Stimulated activated CD8-positive, alpha-beta memory T cell treated with anti-CD3 and anti-CD28 coated beads, Interleukin-7, amount 100 ng/mL, for 4 hours (primary cell): ENCODE measurements around the gene DPEP1.
"Not testable (repeated sequence)": the region's sequence is repeated elsewhere in the genome, so short reads cannot be mapped to it uniquely, and the experiment has no call there.

ENCODE experiments used
- DNase-seq, 2 donors: peaks; one replicate each; pipeline ENCODE4 v3.0.0-alpha.2; 2020; ENCODE audit warnings: low read depth in 2 of 2

DPEP1 gene

GRCh38 chr16:89618109-89618998, 4.9 kb downstream of the DPEP1 start:
- DNase-seq = no peak

GRCh38 chr16:89619840-89620239, 6.4 kb downstream of the DPEP1 start:
- no peak for DNase-seq

GRCh38 chr16:89620406-89620841, 7.0 kb downstream of the DPEP1 start:
- DNase-seq = no peak

- DNase-seq = no peak
Measured at GRCh38 chr16:89621136-89621697, 7.8 kb downstream of the DPEP1 start.

GRCh38 chr16:89621698-89622409, 8.4 kb downstream of the DPEP1 start:
- no peak for DNase-seq

- no peak for DNase-seq
Measured at GRCh38 chr16:89623511-89624261, 10.2 kb downstream of the DPEP1 start.

- DNase-seq = no peak
Measured at GRCh38 chr16:89624777-89625761, 11.6 kb downstream of the DPEP1 start.

GRCh38 chr16:89629827-89630610, 16.6 kb downstream of the DPEP1 start:
- no peak for DNase-seq

GRCh38 chr16:89633064-89633631, 19.7 kb downstream of the DPEP1 start:
- DNase-seq = no peak

GRCh38 chr16:89634463-89635385, 21.3 kb downstream of the DPEP1 start:
- not testable (repeated sequence) for DNase-seq

GRCh38 chr16:89636663-89637062, 23.2 kb downstream of the DPEP1 start:
- no peak for DNase-seq

- DNase-seq = no peak
Measured at GRCh38 chr16:89637379-89637778, 23.9 kb downstream of the DPEP1 start.

- DNase-seq = no peak
Measured at GRCh38 chr16:89638455-89638854, 25.0 kb downstream of the DPEP1 start.

GRCh38 chr16:89639385-89639784, 25.9 kb downstream of the DPEP1 start:
- no peak for DNase-seq

GRCh38 chr16:89641458-89642119, 28.1 kb downstream of the DPEP1 start:
- DNase-seq = no peak

GRCh38 chr16:89642574-89642973, 29.1 kb downstream of the DPEP1 start:
- DNase-seq = no peak

GRCh38 chr16:89643769-89644300, 30.4 kb downstream of the DPEP1 start:
- DNase-seq = no peak

- no peak for DNase-seq
Measured at GRCh38 chr16:89645122-89645521, 31.7 kb downstream of the DPEP1 start.
